Measurements from ENCODE around the gene F2.
"Not testable (repeated sequence)": the region's sequence is repeated elsewhere in the genome, so short reads cannot be mapped to it uniquely, and the experiment has no call there.

F2 gene

GRCh38 chr11:46705070-46705688, 13.8 kb upstream of the F2 start:
- DNase-seq = no peak
- in situ Hi-C loops (cut with MboI; ENCODE audit: low pct_unique_long_range_greater_than_20kb, low sequenced_read_pairs) = no loop called here

DNA sequence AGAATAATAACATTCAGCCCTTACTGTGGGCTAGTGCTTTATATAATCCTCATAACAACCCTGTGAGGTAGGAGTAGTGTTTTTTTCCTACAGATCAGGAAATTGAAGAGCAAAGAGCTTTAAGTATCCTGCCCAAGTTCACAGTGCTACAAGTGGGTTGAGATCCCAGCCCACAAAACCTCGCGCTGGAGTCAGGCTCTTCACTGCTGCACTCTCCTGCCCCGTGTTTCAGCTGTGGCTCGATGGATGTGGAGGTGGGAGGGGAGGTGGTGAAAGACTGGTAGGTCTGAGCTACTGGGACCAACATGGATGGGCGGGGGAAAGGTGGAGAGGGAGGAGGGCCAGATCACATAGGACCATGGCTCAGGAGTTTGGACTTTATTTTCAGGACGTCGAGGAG, 12.1 kb upstream of the F2 start:
- in situ Hi-C loops (cut with MboI; ENCODE audit: low pct_unique_long_range_greater_than_20kb, low sequenced_read_pairs) = no loop called here
- no peak for DNase-seq

DNA sequence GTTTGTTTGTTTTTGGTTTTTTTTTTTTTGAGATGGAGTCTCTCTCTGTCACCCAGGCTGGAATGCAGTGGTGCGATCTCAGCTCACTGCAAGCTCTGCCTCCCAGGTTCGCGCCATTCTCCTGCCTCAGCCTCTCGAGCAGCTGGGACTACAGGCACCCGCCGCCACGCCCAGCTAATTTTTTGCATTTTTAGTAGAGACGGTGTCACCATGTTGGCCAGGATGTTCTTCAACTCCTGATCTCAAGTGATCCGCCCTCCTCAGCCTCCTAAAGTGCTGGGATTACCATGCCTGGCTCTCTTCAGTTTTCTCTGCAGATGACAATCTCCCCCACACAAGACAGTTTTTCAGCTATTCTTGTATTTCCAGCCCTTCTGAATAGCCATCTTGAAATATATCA, 9.7 kb upstream of the F2 start:
- in situ Hi-C loops (cut with MboI; ENCODE audit: low pct_unique_long_range_greater_than_20kb, low sequenced_read_pairs) = not testable (repeated sequence)

GRCh38 chr11:46710821-46711269, 8.2 kb upstream of the F2 start:
- no peak for DNase-seq

More for the DNA sequence above, 9.7 kb upstream of the F2 start:
- not testable (repeated sequence) for DNase-seq

GRCh38 chr11:46711303-46711702, 7.7 kb upstream of the F2 start:
- in situ Hi-C loops (cut with MboI; ENCODE audit: low pct_unique_long_range_greater_than_20kb, low sequenced_read_pairs) = no loop called here
- no peak for DNase-seq

More at GRCh38 chr11:46710821-46711269, 8.2 kb upstream of the F2 start:
- in situ Hi-C loops (cut with MboI; ENCODE audit: low pct_unique_long_range_greater_than_20kb, low sequenced_read_pairs) = no loop called here

GRCh38 chr11:46712874-46713576, 6.0 kb upstream of the F2 start:
- in situ Hi-C loops (cut with MboI; ENCODE audit: low pct_unique_long_range_greater_than_20kb, low sequenced_read_pairs) = no loop called here
- no peak for DNase-seq

DNA sequence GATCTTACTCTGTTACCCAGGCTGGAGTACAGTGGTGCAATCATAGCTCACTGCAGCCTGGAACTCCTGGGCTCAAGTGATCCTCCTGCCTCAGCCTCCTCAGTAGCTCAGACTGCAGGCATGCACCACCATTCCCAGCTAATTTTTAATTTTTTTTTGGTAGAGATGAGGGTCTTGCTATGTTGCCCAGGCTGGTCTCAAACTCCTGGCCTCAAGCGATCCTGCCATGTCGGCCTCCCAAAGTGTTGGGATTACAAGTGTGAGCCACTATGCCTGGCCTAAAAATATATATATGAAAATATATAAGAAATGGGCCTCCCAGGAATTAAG, 1.2 kb upstream of the F2 start:
- in situ Hi-C loops (cut with MboI; ENCODE audit: low pct_unique_long_range_greater_than_20kb, low sequenced_read_pairs); DNase-seq: not testable (repeated sequence)

DNA sequence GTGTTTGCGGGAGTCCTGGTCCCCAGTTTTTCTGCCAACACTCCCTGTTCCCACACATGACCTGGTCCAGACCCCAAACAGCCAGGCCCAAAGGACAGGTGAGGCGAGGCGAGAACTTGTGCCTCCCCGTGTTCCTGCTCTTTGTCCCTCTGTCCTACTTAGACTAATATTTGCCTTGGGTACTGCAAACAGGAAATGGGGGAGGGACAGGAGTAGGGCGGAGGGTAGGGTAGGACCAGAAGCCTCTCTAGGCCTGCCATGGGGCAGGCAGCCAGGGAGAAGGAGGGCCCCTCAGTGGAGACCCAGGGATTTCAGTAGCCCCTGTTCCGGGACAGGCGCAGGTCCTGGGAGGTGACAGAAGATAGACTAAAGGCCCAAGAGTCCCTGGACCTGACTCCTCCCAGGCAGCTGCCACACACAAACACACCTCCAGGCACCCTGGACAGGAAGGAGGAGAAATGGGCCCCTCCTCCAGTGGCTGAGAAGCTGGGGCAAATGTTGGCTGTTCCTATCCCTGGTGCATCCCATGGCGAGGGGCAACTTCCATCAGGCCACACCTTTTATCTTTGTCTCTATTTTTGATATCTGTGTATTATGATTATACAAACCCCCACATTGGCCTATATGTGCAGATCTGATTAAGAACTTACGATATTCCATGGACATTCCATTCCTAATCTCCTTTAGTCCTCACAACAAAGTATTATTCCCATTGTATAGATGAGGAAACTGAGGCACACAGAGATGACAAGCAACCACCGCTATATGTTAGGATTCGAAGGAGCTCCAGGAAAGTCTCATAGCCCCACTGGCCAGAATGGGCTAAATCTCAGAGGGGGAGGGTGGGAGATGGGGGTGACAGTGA, 626 bp upstream of the F2 start:
- in situ Hi-C loops (cut with MboI; ENCODE audit: low pct_unique_long_range_greater_than_20kb, low sequenced_read_pairs) = no loop called here
- DNase-seq = no peak

DNA sequence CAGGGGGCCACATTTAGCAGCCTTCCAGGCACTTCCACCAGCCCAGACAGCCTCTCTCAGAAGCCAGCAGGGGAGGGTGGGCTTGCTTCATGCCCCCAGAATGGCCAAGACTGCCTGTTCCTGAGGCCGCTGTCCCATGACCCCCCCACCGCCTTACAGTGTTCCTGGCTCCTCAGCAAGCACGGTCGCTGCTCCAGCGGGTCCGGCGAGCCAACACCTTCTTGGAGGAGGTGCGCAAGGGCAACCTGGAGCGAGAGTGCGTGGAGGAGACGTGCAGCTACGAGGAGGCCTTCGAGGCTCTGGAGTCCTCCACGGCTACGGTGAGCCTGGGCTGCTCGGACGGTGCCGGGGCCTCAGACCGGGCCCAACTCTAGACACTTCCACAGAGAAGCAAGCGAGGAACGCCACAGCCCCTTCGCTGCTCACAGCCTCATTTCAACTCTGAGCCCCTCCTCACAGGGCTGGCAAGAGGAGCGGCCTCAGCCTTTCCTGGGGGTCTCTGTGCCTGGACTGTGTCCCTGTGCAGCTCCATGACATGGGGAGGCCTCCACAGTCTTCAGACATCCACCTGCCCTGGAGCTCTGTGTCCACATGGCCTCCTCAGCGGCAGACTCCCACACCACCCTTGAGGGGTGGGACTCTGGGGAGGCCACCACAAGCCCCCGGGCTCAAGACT, 668 bp downstream of the F2 start:
- no peak for DNase-seq
- in situ Hi-C loops (cut with MboI; ENCODE audit: low pct_unique_long_range_greater_than_20kb, low sequenced_read_pairs) = no loop called here

- in situ Hi-C loops (cut with MboI; ENCODE audit: low pct_unique_long_range_greater_than_20kb, low sequenced_read_pairs) = no loop called here
- no peak for DNase-seq
These were observed 2.3 kb downstream of the F2 start for GRCh38 chr11:46721286-46721685.

- no peak for DNase-seq
- in situ Hi-C loops (cut with MboI; ENCODE audit: low pct_unique_long_range_greater_than_20kb, low sequenced_read_pairs) = no loop called here
These were observed 3.7 kb downstream of the F2 start for GRCh38 chr11:46722566-46723358.

DNA sequence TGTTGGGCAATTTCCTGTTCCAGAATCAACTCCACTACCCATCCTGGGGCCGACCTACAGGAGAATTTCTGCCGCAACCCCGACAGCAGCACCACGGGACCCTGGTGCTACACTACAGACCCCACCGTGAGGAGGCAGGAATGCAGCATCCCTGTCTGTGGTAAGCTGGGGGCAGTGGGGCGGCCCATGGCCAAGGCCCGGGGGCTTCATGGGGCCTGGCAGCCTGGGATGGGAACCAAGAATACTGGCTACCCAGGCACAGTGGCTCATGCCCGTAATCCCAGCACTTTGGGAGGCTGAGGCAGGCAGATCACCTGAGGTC, 4.3 kb downstream of the F2 start:
- in situ Hi-C loops (cut with MboI; ENCODE audit: low pct_unique_long_range_greater_than_20kb, low sequenced_read_pairs) = no loop called here
- no peak for DNase-seq

GRCh38 chr11:46724088-46724487, 5.1 kb downstream of the F2 start:
- DNase-seq = no peak
- in situ Hi-C loops (cut with MboI; ENCODE audit: low pct_unique_long_range_greater_than_20kb, low sequenced_read_pairs) = no loop called here

DNA sequence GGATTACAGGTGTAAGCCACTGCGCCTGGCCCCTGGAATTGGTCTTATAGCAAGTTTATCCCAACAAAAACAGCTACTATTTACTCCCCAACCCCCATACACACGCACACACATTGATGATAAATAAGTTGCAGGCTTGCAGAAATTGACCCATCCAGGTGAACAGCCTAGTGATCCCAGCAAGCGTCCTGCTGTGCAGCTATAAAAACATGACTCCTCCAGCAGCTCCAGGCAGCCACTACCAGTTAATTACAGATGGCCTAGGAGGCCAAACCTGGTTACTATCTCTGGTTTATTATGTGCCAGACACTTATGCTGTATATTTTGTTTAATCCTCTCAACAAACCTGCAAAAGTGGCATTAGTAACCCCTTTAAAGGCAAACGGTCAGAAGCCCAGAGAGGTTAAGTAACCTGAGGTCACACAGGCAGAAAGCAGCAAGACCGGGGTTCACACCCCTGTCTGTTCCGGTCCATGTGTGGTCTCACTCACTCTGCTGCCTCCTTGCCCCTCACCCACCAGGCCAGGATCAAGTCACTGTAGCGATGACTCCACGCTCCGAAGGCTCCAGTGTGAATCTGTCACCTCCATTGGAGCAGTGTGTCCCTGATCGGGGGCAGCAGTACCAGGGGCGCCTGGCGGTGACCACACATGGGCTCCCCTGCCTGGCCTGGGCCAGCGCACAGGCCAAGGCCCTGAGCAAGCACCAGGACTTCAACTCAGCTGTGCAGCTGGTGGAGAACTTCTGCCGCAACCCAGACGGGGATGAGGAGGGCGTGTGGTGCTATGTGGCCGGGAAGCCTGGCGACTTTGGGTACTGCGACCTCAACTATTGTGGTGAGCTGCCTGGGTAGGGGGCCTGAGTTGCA, 6.6 kb downstream of the F2 start:
- no peak for DNase-seq
- in situ Hi-C loops (cut with MboI; ENCODE audit: low pct_unique_long_range_greater_than_20kb, low sequenced_read_pairs) = no loop called here

DNA sequence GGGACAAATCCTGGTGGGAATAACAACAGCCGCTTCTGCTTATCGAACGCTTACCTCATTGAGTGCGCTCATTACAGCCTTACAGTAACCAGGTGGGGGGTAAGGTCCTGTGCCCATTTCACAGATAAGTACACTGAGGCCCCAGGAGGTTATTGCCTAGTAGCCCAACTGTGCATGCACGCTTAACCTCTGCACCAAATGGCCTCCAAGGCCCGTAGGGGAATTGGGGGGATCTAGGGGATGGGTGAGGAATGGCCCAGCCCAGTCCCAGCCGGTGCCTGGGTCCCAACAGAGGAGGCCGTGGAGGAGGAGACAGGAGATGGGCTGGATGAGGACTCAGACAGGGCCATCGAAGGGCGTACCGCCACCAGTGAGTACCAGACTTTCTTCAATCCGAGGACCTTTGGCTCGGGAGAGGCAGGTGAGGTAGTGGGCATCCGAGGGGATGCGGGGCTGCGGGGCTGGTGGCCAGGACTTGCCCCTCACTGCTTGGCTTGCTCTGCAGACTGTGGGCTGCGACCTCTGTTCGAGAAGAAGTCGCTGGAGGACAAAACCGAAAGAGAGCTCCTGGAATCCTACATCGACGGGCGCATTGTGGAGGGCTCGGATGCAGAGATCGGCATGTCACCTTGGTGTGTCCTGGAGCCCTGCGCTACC, 7.3 kb downstream of the F2 start:
- in situ Hi-C loops (cut with MboI; ENCODE audit: low pct_unique_long_range_greater_than_20kb, low sequenced_read_pairs) = no loop called here
- no peak for DNase-seq

- no peak for DNase-seq
- in situ Hi-C loops (cut with MboI; ENCODE audit: low pct_unique_long_range_greater_than_20kb, low sequenced_read_pairs) = no loop called here
These were observed 9.1 kb downstream of the F2 start for GRCh38 chr11:46727952-46728658.

GRCh38 chr11:46728659-46729040, 9.6 kb downstream of the F2 start:
- no peak for DNase-seq
- in situ Hi-C loops (cut with MboI; ENCODE audit: low pct_unique_long_range_greater_than_20kb, low sequenced_read_pairs) = no loop called here
